Esophagus squamous epithelium (tissue), 4 donors: ENCODE results near the gene TCTN2.

Source experiments
- CTCF ChIP-seq, 6 experiments: fragments of 450-650 bp in 4 of 6; fragments of 200-600 bp in 2 of 6; sonication (generic) in 2 of 6; IDR thresholded peaks; one replicate each; pipeline ENCODE4 v1.5.1; 2016 to 2019; ENCODE audit warnings: antibody characterized with exemption in 6 of 6, mild to moderate bottlenecking in 4 of 6, moderate library complexity in 4 of 6
- POLR2A ChIP-seq, 4 donors: fragments of 450-650 bp; IDR thresholded peaks; one replicate each; pipeline ENCODE4 v1.6.1; 2017; ENCODE audit warnings: antibody characterized with exemption in 4 of 4, mild to moderate bottlenecking in 4 of 4, moderate library complexity in 3 of 4

DNA sequence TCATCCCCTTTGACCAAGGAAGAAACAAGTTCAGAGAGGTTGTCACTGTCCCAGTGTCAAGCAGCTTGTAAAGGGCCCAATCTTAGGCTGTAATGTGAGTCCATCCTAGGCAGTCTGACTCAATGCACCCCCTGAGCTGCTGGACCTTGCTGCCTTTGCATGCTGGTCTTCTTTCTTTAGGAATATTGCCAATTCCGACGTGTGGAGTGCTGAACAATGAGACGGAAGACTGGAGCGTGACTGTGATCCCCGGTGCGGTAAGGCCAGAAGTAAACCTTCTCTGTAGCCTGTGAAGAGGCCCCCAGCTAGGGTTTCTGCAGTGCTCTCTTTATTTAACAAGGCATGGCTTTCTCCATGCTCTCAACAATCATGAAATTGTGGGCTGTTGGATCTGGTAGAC, 963 bp downstream of the TCTN2 start:
- no peak for TF ChIP-seq CTCF (IDR thresholded peaks at IDR 0.05)
- no peak for TF ChIP-seq POLR2A (IDR thresholded peaks at IDR 0.05)
